Spleen (tissue), 11 donors: ENCODE data around the gene ANO2. TPM values are rescaled to one million over a fixed set of nuclear protein-coding genes. Genes with fewer than 3 reads are reported as not detected.

Experiments
- DNase-seq: peaks from one replicate; pipeline ENCODE4 v3.0.0-alpha.2; 2020
- H3K27ac ChIP-seq, 8 donors: fragments of 200-600 bp; sonication (generic) in 7 of 8; 1 replicate in 4 of 8; 2 replicates in 4 of 8; pipeline versions ENCODE4 v1.5.0 to v1.8.0; 2016 to 2021; ENCODE audit warnings: inconsistent platforms in 4 of 8, mild to moderate bottlenecking in 4 of 8, moderate library complexity in 1 of 8
- H3K27me3 ChIP-seq, 7 donors: fragments of 200-600 bp; sonication (generic) in 6 of 7; replicated peaks in 1 of 7; 1 replicate in 4 of 7; 2 replicates in 3 of 7; pipeline versions ENCODE4 v1.5.0 to v1.8.0; 2016 to 2021; ENCODE audit warnings: inconsistent platforms in 3 of 7, mild to moderate bottlenecking in 1 of 7
- H3K36me3 ChIP-seq, 6 donors: fragments of 200-600 bp; sonication (generic) in 5 of 6; 1 replicate in 4 of 6; 2 replicates in 2 of 6; pipeline versions ENCODE4 v1.5.0 to v1.8.0; 2016 to 2021; ENCODE audit warnings: inconsistent platforms in 2 of 6
- H3K4me1 ChIP-seq, 6 donors: fragments of 200-600 bp; sonication (generic) in 5 of 6; 1 replicate in 3 of 6; 2 replicates in 3 of 6; pipeline versions ENCODE4 v1.5.0 to v1.8.0; 2016 to 2021; ENCODE audit warnings: inconsistent platforms in 3 of 6
- H3K4me3 ChIP-seq, 8 donors: fragments of 200-600 bp; sonication (generic) in 7 of 8; 1 replicate in 4 of 8; 2 replicates in 4 of 8; pipeline versions ENCODE4 v1.5.0 to v1.8.0; 2016 to 2021; ENCODE audit warnings: inconsistent platforms in 4 of 8, mild to moderate bottlenecking in 4 of 8, moderate library complexity in 2 of 8
- H3K9me3 ChIP-seq, 8 donors: fragments of 200-600 bp; sonication (generic) in 7 of 8; 1 replicate in 4 of 8; 2 replicates in 4 of 8; pipeline versions ENCODE4 v1.5.0 to v1.8.0; 2016 to 2021; ENCODE audit warnings: inconsistent platforms in 4 of 8
- POLR2A ChIP-seq, 3 donors: fragments of 450-650 bp; IDR thresholded peaks; one replicate each; pipeline ENCODE4 v1.5.1; 2017; ENCODE audit warnings: antibody characterized with exemption in 3 of 3, mild to moderate bottlenecking in 1 of 3
- POLR2AphosphoS5 ChIP-seq, 3 donors: sonication (generic); formaldehyde crosslinking; IDR thresholded peaks; one replicate each; pipeline ENCODE4 v1.5.1; 2017; ENCODE audit warnings: antibody characterized with exemption in 3 of 3
- WGBS, 5 donors: extraction: QIAGEN DNeasy Blood & Tissue Kit in 3 of 5; methylation state at CpG; one replicate each; pipeline versions ENCODE4 v1.1.5 to v1.1.7; 2013 to 2018; 5-methylcytosine and 5-hydroxymethylcytosine counted together
- intact Hi-C: fragments of 100-400 bp; cut with DNase I; formaldehyde crosslinking; loops from one replicate; pipeline ENCODE4 v1.15.0; 2023; ENCODE audit warnings: low total_unique reads
- polyA plus RNA-seq, 3 donors: library from polyadenylated mRNA; stranded (reverse); fragments of 200-250 nt; gene quantifications; one replicate each; pipeline ENCODE4 v1.2.1, GENCODE V29; 2013
- total RNA-seq, 7 donors: library from RNA; depleted of rRNA in 3 of 7; stranded (reverse); fragments of >200 nt in 3 of 7; fragmentation: NEBNext Ultra II Directional in 4 of 7; extraction: Animal tissue kit (Norgen Biotek cat#: 25700) in 4 of 7; gene quantifications; one replicate each; pipeline versions ENCODE4 v1.1.0 to v1.2.1, GENCODE V29; 2016 to 2021
- TF ChIP-seq, protein P1 (sequence below), 11 experiments: fragments of 200-600 bp in 7 of 11; fragments of 450-650 bp in 4 of 11; sonication (generic) in 4 of 11; IDR thresholded peaks in 8 of 11; conservative IDR thresholded peaks in 3 of 11; 1 replicate in 7 of 11; 2 replicates in 4 of 11; pipeline versions ENCODE4 v1.4.0 to v1.8.0; 2016 to 2021; ENCODE audit warnings: antibody characterized with exemption in 11 of 11, inconsistent platforms in 4 of 11, mild to moderate bottlenecking in 1 of 11
- donor health status: healthy with polysubstance abuse.
- donor health status: DM: no; HTN: no; CAD: no; lungs with moderate emphysema.
- donor health status: DM: no; HTN: no; CAD: no.
- donor health status: Bipolar disorder and iron deficiency.
- donor health status: healthy.
- donor health status: DM: no; HTN: no; CAD: no.
- donor health status: DM: yes; HTN: yes; CAD: no.

ANO2 gene
- total and polyA plus RNA-seq, 10 donors: 1.1 to 35.1 (median 14.2) TPM

DNA sequence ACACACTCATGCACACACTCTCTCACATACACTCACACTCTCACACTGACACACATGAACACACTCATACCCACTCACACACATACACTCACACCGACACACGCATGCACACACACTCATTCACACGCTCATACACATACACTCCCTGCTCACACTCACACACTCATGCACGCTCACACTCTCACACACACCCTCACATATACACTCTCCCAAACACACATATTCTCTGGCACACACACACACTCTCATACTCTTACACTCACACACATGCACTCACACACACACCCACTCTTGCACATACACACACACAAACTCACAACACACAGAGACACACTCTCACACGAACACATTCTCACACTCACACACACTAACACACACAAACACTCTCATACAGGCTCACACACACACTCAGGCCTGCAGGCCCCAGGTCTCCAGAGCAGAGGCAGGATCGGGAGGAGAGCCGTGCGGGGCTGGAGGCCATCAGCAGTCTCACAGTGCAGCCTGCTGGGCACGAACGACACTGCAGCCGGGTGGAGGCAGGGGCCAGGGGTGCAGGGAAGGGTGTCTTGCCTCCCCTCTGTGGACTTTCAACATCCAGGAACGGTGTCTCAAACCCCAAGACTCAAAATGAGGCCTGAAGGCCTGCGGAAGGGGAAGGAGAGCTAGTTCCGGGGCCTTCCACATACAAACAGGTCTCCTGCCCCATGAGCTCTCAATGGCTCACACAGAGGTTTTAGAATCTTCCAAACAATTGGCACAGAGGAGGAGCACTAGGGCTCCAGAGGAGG, 148.7 kb downstream of the ANO2 start:
- H3K4me3 ChIP-seq: no peak overlapping the region
- DNase-seq: no peak
- no peaks in the 10 kb centered on the region for H3K4me1 ChIP-seq
- no peak overlapping the region for H3K27ac ChIP-seq
- 46 to 63% (median 54%) methylated on average over 11 to 14 of the region's 14 CpGs for WGBS, 5 donors
- no peaks in the 10 kb centered on the region for H3K9me3 ChIP-seq
- TF ChIP-seq, protein P1, sequence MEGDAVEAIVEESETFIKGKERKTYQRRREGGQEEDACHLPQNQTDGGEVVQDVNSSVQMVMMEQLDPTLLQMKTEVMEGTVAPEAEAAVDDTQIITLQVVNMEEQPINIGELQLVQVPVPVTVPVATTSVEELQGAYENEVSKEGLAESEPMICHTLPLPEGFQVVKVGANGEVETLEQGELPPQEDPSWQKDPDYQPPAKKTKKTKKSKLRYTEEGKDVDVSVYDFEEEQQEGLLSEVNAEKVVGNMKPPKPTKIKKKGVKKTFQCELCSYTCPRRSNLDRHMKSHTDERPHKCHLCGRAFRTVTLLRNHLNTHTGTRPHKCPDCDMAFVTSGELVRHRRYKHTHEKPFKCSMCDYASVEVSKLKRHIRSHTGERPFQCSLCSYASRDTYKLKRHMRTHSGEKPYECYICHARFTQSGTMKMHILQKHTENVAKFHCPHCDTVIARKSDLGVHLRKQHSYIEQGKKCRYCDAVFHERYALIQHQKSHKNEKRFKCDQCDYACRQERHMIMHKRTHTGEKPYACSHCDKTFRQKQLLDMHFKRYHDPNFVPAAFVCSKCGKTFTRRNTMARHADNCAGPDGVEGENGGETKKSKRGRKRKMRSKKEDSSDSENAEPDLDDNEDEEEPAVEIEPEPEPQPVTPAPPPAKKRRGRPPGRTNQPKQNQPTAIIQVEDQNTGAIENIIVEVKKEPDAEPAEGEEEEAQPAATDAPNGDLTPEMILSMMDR (IDR thresholded peaks at IDR 0.05 in 8 of 11, conservative IDR thresholded peaks at IDR 0.05 in 3 of 11): peak in 10 of 11 experiments; percentile 26 to 67 (median 52)
- TF ChIP-seq POLR2AphosphoS5 (IDR thresholded peaks at IDR 0.05): no peak
- no peak for TF ChIP-seq POLR2A (IDR thresholded peaks at IDR 0.05)
- intact Hi-C loops: no loop called here
- no peaks in the 10 kb centered on the region for H3K27me3 ChIP-seq
- H3K36me3 ChIP-seq: peaks cover 0 to 4% (median 0%) of the 10 kb centered on the region in 6 donors

DNA sequence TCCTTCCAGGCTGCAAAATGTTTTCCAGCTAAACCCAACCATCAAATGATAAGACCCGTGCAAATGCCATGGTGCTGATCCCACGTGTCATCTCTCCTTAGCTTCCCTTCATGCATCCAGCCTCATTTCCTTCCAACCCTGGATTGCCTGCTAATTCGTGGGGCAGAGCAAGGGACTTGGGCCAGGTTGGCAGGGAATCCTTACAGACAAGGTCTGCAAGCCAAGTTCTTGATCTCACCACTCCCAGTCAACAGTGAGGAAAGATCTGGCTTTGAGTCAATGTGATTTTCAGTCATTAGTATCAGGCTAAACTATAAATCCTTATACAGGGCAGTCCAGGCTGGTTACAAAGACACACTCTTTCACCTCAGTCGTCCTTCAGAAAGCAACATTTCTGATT, 150.9 kb downstream of the ANO2 start:
- Histone ChIP-seq H3K36me3 (no peaks in the 10 kb centered on the region), H3K27ac (no peak overlapping the region), H3K4me1 (no peaks in the 10 kb centered on the region), H3K27me3 (no peaks in the 10 kb centered on the region), H3K9me3 (no peaks in the 10 kb centered on the region), H3K4me3 (no peak overlapping the region)
- DNase-seq: no peak
- TF ChIP-seq POLR2AphosphoS5 (IDR thresholded peaks at IDR 0.05): no peak
- TF ChIP-seq, protein P1 (IDR thresholded peaks at IDR 0.05 in 8 of 11, conservative IDR thresholded peaks at IDR 0.05 in 3 of 11): no peak
- intact Hi-C loops: no loop called here
- WGBS, 5 donors: 67 to 78% (median 78%) methylated on average over 4 of the region's 4 CpGs

DNA sequence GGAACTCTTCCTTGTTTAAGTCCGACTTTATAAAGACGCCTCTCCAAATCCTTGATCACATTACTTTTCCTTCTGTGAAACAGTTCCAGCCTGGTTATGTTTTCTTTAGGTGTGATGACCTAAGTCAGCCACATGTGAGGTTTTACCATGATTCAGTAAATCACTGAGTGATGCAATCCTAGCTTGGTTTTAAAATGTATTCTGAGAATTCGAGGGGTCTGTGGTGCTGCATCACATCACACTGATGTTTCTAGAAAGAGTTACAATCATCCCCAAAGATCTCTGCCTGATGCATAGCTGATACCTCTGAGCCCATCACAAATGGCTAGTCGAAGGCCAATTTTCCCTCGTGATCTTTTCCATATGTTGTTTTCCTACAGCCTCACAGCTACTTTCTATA, 152.7 kb downstream of the ANO2 start:
- no peak overlapping the region for H3K27ac ChIP-seq
- no peaks in the 10 kb centered on the region for H3K9me3 ChIP-seq
- no peak overlapping the region for H3K4me3 ChIP-seq
- TF ChIP-seq, protein P1 (IDR thresholded peaks at IDR 0.05 in 8 of 11, conservative IDR thresholded peaks at IDR 0.05 in 3 of 11): no peak
- TF ChIP-seq POLR2A (IDR thresholded peaks at IDR 0.05) (no peak), POLR2AphosphoS5 (IDR thresholded peaks at IDR 0.05) (no peak)
- DNase-seq: no peak
- no peaks in the 10 kb centered on the region for H3K27me3 ChIP-seq
- WGBS, 5 donors: 80 to 91% (median 85%) methylated on average over 5 of the region's 5 CpGs
- intact Hi-C loops: no loop called here
- H3K36me3 ChIP-seq: no peaks in the 10 kb centered on the region
- no peaks in the 10 kb centered on the region for H3K4me1 ChIP-seq

DNA sequence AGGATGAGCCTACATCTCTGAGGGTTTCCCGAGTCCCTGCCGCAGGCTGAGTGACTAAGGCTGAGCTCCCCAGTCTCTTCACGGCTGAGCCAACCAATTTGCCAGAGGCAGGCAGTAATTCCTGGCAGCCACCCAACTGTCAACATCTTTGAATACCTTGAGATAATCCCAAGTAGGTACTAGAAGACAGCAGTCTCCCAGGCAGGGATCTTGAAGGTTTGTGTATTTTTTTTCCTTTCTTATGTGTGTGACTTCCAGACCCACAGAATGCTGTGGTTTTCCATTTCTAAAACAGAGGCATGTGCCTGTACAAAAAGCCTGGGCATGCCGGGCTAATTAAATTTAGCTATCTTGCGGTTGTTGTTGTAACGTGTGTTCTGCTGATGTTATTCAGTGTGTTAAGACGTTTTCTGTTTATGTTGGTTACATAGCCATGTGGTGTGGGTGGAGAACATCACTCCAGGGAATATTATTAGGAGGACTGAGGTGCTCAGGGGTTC, 155.5 kb downstream of the ANO2 start:
- Histone ChIP-seq H3K27ac (no peak overlapping the region), H3K36me3 (no peaks in the 10 kb centered on the region), H3K4me3 (no peak overlapping the region), H3K4me1 (no peaks in the 10 kb centered on the region), H3K27me3 (no peaks in the 10 kb centered on the region), H3K9me3 (no peaks in the 10 kb centered on the region)
- WGBS, 5 donors: 86 to 93% (median 91%) methylated on average over 7 of the region's 7 CpGs
- TF ChIP-seq POLR2AphosphoS5 (IDR thresholded peaks at IDR 0.05) (no peak), POLR2A (IDR thresholded peaks at IDR 0.05) (no peak)
- TF ChIP-seq, protein P1 (IDR thresholded peaks at IDR 0.05 in 8 of 11, conservative IDR thresholded peaks at IDR 0.05 in 3 of 11): no peak
- intact Hi-C loops: no loop called here
- no peak for DNase-seq
